ENCODE data around the gene RAB19. TPM values are rescaled to one million over a fixed set of nuclear protein-coding genes. Genes with fewer than 3 reads are reported as not detected.

The RAB19 gene
- total and polyA plus RNA-seq, 2 donors (not counting 1 experiment from before 2014, with no cell fraction given), result 0.37 to 1.1 TPM

DNA sequence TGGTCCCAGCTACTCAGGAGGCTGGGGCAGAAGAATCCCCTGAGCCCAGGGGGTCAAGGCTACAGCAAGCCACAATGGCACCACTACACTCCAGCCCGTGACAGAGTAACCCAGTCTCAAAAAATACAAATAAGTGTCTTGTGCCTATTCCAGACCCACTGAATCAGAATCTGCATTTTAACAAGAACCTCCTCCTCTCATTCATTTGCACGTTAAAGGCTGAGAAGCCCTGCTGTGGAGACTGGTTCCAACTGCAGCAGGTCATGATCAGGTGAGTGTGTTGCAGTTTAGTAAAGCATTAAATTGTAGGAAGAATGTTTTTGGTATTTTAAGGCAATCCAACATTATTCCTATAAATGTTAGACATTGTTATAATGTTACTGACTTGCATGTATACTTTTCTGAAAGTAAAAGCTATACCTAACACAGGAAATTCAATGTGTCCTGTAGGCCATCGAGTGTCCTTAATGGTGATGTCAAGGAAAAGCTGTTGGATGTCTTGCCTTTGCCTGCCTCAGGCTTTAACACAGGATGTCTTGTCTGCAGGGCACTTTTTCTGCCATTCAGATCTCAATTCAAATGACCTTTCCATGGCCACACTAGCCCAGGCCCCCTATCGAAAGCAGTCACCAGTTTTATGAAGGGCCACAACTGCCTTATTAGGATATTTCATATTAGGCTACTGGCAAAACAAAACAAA is 45.1 kb downstream of the RAB19 start:
- no peak overlapping the region for H2AFZ ChIP-seq (ENCODE audit: insufficient read depth, low read depth, low read length, poor library complexity, severe bottlenecking)
- no peaks in the 10 kb centered on the region for H3K27me3 Mint-ChIP-seq
- H3K4me3 ChIP-seq (ENCODE audit: control extremely low read depth in 1 of 5, extremely low read depth in 1 of 5, insufficient read depth in 1 of 5, low read depth in 2 of 5, low read length in 4 of 5), result no peak overlapping the region
- H3K27me3 ChIP-seq (replicated peaks in 1 of 4; ENCODE audit: control extremely low read depth in 1 of 4, control insufficient read depth in 3 of 4, insufficient read depth in 4 of 4, low read length in 3 of 4), result no peaks in the 10 kb centered on the region
- no peaks in the 10 kb centered on the region for H3K79me2 ChIP-seq (ENCODE audit: control insufficient read depth, insufficient read depth, low read length)
- ChIA-PET POLR2A (no interaction called here), CTCF (no interaction called here)
- no peak overlapping the region for H3K9ac ChIP-seq (ENCODE audit: low read length)
- no peak overlapping the region for H3K4me2 ChIP-seq (replicated peaks; ENCODE audit: low read depth, low read length, poor library complexity, severe bottlenecking)
- intact Hi-C loops (cut with micrococcal nuclease), result no loop called here
- H3K27ac ChIP-seq (ENCODE audit: low read length in 2 of 2), result no peak overlapping the region
- peaks cover 21% of the 10 kb centered on the region for H3K4me1 Mint-ChIP-seq
- 100% methylated on average over 2 of the region's 4 CpGs for WGBS (ENCODE audit: insufficient coverage)
- no peaks in the 10 kb centered on the region for H3K9me3 ChIP-seq (ENCODE audit: control extremely low read depth in 1 of 3, control insufficient read depth in 2 of 3, insufficient read depth in 1 of 3, low read length in 2 of 3)
- peaks cover 0 to 16% of the 10 kb centered on the region in 2 experiments for H3K36me3 ChIP-seq (replicated peaks in 1 of 2; ENCODE audit: control extremely low read depth in 1 of 2, control insufficient read depth in 1 of 2, extremely low read depth in 1 of 2, insufficient read depth in 2 of 2, low read length in 1 of 2)
- H3K4me1 ChIP-seq (ENCODE audit: control insufficient read depth in 2 of 2, insufficient read depth in 2 of 2, low read length in 2 of 2), result peaks cover 10 to 17% of the 10 kb centered on the region in 2 donors
- H3K27ac Mint-ChIP-seq, result no peak overlapping the region
- H4K20me1 ChIP-seq (ENCODE audit: control insufficient read depth, insufficient read depth, low read length, poor library complexity, severe bottlenecking), result peaks cover 8% of the 10 kb centered on the region
- no peaks in the 10 kb centered on the region for H3K9me3 Mint-ChIP-seq (ENCODE audit: insufficient read depth)
- ATAC-seq (ENCODE audit: low read depth), result no peak
- DNase-seq, result no peak
- no peak overlapping the region for H3K4me3 Mint-ChIP-seq
- TF ChIP-seq, protein P1, sequence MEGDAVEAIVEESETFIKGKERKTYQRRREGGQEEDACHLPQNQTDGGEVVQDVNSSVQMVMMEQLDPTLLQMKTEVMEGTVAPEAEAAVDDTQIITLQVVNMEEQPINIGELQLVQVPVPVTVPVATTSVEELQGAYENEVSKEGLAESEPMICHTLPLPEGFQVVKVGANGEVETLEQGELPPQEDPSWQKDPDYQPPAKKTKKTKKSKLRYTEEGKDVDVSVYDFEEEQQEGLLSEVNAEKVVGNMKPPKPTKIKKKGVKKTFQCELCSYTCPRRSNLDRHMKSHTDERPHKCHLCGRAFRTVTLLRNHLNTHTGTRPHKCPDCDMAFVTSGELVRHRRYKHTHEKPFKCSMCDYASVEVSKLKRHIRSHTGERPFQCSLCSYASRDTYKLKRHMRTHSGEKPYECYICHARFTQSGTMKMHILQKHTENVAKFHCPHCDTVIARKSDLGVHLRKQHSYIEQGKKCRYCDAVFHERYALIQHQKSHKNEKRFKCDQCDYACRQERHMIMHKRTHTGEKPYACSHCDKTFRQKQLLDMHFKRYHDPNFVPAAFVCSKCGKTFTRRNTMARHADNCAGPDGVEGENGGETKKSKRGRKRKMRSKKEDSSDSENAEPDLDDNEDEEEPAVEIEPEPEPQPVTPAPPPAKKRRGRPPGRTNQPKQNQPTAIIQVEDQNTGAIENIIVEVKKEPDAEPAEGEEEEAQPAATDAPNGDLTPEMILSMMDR (IDR thresholded peaks at IDR 0.05), result no peak
- no peak for TF ChIP-seq EZH2 (IDR thresholded peaks at IDR 0.05; ENCODE audit: borderline replicate concordance, insufficient read depth, low read depth, low read length, poor library complexity, severe bottlenecking)

DNA sequence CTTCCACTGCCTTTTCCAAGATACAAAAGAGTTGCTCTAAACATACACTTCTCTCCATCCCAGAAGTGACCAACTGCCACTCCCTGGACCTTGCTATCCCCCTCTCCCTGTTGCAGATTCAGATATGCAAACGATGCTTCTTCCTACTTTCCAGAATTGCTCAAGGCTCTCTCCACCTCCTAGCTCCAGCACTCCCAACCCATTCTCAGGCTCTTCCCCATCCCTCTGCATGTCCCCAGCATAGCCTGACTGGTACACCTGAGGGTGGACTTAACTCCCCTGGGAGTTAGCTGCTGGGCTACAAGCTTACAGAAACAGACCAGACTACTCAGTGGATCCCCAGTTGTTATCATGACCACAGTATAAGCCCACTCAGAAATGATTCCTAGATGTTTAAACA is 47.9 kb downstream of the RAB19 start:
- peaks cover 20% of the 10 kb centered on the region for H4K20me1 ChIP-seq (ENCODE audit: control insufficient read depth, insufficient read depth, low read length, poor library complexity, severe bottlenecking)
- Mint-ChIP-seq H3K27me3 (no peaks in the 10 kb centered on the region), H3K4me1 (peaks cover 23% of the 10 kb centered on the region), H3K9me3 (ENCODE audit: insufficient read depth) (no peaks in the 10 kb centered on the region), H3K27ac (no peak overlapping the region), H3K4me3 (no peak overlapping the region)
- CTCF ChIA-PET, result no interaction called here
- intact Hi-C loops (cut with micrococcal nuclease), result no loop called here
- peaks cover 10 to 17% of the 10 kb centered on the region in 2 donors for H3K4me1 ChIP-seq (ENCODE audit: control insufficient read depth in 2 of 2, insufficient read depth in 2 of 2, low read length in 2 of 2)
- H3K4me3 ChIP-seq (ENCODE audit: control extremely low read depth in 1 of 5, extremely low read depth in 1 of 5, insufficient read depth in 1 of 5, low read depth in 2 of 5, low read length in 4 of 5), result no peak overlapping the region
- TF ChIP-seq, protein P1 (IDR thresholded peaks at IDR 0.05), result no peak
- no peak for TF ChIP-seq EZH2 (IDR thresholded peaks at IDR 0.05; ENCODE audit: borderline replicate concordance, insufficient read depth, low read depth, low read length, poor library complexity, severe bottlenecking)
- no peak overlapping the region for H2AFZ ChIP-seq (ENCODE audit: insufficient read depth, low read depth, low read length, poor library complexity, severe bottlenecking)
- no peak overlapping the region for H3K27ac ChIP-seq (ENCODE audit: low read length in 2 of 2)
- H3K9ac ChIP-seq (ENCODE audit: low read length), result no peak overlapping the region
- DNase-seq, result no peak
- H3K9me3 ChIP-seq (ENCODE audit: control extremely low read depth in 1 of 3, control insufficient read depth in 2 of 3, insufficient read depth in 1 of 3, low read length in 2 of 3), result no peaks in the 10 kb centered on the region
- ATAC-seq (ENCODE audit: low read depth), result no peak
- POLR2A ChIA-PET, result no interaction called here
- H3K79me2 ChIP-seq (ENCODE audit: control insufficient read depth, insufficient read depth, low read length), result no peaks in the 10 kb centered on the region
- no peak overlapping the region for H3K4me2 ChIP-seq (replicated peaks; ENCODE audit: low read depth, low read length, poor library complexity, severe bottlenecking)
- WGBS (ENCODE audit: insufficient coverage), result 82% methylated on average over 1 of the region's 1 CpG
- H3K36me3 ChIP-seq (replicated peaks in 1 of 2; ENCODE audit: control extremely low read depth in 1 of 2, control insufficient read depth in 1 of 2, extremely low read depth in 1 of 2, insufficient read depth in 2 of 2, low read length in 1 of 2), result peaks cover 4 to 43% of the 10 kb centered on the region in 2 experiments
- H3K27me3 ChIP-seq (replicated peaks in 1 of 4; ENCODE audit: control extremely low read depth in 1 of 4, control insufficient read depth in 3 of 4, insufficient read depth in 4 of 4, low read length in 3 of 4), result no peaks in the 10 kb centered on the region
